Stimulated activated CD8-positive, alpha-beta memory T cell treated with anti-CD3 and anti-CD28 coated beads, Interleukin-12 subunit alpha, Interleukin-12 subunit beta, amount 100 ng/mL, for 1 hour (primary cell): Measurements from ENCODE around the gene PPARA.
A peak's percentile ranks its signal among the peaks of the same experiment; 100 is the strongest.

Source experiments
- DNase-seq: peaks from one replicate; pipeline ENCODE4 v3.0.0-alpha.2; 2020; ENCODE audit warnings: low read depth

The PPARA gene

DNA sequence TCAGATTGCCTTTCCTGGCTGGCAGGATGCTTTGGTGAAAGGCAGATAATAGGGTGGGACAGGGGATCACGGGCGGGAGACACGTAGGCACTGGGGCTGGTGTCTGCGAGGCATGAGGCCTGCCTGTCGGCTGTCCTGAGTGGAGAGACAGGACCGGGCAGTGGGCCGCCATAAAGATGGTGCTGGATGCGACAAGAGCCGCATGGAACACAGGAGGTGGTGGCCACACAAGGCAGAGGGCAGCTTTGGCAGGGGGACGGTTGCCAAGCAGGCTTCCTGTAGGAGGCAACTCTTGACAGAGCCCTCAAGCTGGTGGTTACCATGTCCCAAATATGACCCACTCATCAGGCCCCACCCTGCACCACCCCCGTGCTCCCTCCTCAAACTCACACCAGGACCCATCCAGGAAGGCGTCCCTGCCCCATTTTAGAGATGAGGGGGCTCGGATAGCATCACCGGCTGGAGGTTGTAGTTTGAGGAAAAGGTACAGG lies 4.9 kb upstream of the PPARA start:
- DNase-seq, result no peak

DNA sequence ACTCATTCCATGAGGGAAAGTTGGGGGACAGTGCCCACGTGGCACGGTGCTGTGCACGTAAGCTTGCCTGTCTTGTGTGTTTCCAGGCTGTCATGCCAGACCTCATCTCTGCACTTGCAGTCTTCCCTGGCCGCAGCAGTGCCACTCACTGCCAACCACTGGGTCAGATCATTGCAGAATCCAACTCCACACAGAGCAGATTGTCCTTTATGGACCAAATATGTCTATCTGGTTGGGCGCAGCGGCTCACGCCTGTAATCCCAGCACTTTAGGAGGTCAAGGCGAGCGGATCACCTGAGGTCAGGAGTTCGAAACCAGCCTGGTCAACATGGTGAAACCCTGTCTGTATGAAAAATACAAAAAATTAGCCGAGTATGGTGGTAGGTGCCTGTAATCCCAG lies 4.4 kb upstream of the PPARA start:
- DNase-seq, result no peak

DNA sequence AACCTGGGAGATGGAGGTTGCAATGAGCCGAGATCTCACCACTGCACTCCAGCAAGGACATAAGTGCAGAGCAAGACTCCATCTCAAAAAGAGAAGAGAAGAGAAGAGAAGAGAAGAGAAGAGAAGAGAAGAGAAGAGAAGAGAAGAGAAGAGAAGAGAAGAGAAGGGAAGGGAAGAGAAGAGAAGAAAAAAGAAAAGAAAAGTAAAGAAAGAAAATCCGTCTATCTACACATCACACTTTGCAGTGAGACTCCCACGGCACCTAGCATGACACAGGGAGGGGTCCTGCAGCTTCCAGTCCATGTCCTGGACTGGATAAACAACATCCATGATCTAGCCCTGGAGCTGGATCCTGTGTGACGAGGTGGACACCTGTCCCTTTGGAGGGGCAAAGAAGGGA lies 4.0 kb upstream of the PPARA start:
- no peak for DNase-seq

DNA sequence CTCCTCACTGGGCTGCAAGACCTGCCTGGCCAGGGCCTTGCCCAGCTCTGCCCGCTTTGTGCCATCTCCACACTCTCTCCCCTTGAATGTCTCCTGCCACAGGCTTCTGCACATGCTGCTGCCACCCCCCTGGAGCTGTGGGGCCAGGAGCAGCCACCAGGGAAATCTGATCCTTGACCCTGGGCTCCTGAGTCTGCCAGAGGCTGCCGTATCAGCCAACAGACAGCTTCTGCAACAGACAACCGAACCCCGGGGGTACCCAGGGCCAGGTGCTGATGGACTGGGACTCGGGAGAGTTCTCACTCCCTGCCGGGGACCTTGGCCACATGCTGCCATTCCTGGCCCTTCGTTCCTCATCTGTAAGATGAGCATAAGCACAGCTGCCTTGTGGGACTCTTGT lies 3.3 kb upstream of the PPARA start:
- no peak for DNase-seq

DNA sequence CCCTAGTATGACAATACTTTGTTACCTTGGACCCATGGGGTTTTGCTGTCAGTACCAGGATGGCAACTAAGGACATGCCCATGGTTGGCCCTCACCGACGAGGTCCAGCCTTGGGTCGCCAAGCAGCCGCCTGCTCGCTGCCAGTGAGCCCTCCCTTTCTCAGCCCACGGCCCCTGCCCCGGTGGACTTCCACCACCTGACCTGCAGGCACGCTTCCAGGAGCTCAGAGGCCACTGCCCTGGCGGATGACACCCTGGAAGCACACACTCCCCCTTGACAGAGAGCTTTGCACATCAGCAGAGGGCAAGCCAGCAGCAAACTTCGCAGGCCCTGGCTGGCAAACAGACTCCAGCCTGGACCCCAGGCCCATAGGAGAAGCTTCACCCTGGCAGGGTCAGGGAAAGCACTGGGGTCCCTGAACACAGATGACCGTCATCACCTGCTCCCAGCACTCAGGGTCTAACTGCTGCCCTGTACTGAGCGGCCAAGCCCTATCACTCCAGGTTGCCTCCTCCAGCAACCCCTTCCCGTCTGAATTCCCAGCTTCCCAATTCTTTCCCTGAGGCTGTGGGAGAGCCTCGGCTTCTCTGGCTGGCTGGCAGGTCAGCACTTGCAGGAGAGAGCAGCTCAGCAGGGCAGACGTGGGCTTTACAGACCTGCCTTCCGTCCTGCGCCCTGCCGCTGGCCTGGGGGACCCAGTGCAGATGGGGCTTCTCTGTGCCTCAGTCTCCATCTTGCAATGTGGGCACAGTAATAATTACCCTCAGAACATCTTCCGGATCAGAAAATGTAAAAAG lies 2.7 kb upstream of the PPARA start:
- DNase-seq, result no peak

DNA sequence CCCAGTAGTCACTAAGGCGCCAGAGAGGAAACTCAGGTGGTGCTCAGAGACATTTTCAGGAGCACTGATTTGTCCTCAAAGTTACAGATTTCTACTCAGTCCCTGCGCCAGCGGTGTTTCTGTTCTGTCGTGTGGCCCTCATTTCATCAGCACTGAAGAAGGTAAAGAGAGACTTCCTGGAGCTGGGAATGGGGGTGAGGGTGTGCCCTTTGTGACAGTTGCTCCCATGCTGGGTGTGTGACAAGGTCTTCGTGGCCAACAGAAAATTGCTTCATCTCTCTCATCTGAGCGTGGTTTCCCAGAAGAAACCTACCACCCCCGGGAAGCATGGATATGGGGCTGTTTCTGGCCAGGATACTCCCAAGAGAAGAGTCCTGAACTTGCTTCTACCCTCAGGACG lies 2.0 kb upstream of the PPARA start:
- no peak for DNase-seq

DNA sequence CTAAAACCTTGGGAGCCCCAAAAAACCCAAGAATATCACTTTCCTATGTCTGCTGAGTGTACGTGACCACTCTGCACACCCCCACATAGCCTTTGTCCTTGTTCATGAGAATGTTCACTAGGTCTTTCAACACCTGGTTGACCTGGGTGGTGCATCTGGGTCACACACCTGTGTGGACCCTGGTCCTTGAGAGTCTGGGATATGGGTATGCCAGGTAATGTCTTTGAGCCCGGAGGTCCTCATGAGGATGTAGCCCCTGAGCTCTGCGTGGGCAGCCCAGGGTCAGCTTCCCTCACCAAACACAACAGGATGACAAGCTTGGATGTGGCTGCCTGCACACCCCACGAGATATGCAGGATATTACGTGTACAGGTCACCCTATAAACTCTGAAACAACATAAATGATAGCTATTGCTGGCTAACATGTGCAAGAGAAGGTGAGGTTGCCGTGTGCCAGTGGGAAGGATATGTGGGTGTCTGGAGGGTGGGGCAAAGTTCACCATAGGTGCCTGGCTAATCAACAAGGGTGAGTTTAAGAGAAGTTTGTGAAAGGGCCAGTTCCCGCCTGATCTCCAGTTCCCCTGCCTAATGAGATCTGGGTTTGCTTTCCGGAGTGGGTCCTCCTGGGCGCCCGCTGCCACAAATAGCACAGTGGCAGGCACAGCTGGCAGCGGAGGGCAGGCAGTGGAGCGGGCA lies 1.4 kb upstream of the PPARA start:
- DNase-seq, result no peak

DNA sequence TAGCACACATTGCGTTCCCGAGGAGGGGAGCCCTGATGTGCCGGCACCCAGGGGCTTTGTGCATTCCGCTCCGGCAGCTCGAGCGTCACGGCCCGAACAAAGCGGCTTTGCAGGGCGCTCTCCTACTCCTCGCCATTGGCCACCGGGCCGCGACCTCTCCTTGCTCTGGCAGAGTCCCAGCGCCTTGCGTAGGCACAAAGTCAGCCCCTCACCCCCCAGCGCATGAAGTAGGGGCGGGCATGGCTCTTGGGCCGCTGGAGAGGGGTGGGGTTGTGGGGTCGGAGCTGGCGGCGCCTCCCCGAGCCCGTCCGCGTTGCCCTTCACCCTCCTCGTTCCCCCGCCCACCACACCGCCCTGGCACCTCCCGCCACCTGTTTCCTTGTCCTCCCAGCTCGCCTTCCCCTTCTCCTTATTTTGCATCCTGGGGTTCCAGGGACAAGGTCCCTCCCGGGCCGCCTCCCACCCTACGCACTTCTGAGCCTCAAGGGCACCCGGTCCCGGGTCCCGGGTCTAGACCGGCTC lies 753 bp upstream of the PPARA start:
- DNase-seq, result peak; percentile 7

DNA sequence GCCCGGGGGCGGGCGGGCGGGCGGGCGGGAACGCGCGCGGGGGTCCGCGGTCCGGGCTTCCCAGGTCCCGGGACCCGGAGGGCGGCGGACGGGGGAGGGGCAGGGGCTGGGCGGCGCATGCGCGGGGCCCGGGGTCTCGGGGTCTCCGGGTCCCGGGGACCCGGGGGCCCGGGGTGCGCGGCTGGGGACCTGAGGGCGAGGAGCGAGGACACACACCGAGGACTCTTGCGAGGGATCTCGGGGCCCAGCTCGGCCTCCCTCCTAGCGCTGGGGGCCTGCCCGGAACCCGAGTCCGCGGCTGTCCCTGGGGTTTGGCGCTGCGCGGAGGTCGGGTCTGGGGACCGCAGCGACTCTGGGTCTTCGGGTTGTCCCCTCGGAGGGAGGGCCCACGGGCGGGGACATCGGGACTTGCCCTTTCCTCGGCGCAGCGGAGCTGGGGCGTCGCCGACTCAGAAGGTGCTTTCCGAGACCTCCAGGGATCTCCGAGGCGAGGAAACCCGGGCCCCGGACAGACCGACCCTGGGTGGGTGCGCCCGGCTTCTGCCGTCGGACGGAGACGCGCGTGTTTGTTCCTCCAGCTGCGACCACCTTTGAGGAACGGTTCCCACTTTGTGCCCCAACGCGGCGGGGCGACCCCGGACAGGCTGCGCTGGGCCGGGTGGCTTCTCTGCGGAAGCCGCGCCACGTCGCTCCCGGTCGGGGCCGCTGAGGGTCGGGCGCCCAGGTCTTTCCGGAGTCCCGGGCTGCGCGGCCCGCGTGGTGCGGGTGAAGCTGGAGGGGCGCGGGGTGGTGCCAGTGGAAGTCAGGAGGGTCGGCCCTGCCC lies 540 bp downstream of the PPARA start:
- DNase-seq, result peak; percentile 20

DNA sequence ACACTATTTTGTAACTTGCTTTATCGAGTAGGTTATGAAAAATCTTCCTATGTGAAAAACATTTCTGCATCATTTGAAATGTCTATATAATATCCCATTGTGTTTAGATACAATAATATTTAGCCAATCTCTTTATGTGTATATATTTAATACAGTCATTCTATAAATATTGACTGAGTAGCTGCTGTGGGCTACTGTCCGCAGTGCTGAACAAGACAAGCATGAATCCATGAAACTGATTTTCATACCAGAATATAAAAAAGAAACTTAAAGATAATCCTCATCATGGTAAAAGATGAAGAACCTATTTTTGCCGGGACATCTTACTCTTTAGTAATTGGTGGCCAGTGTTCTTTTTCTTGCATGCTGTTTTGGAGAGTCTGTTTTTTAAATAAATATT lies 3.6 kb downstream of the PPARA start:
- DNase-seq, result no peak

DNA sequence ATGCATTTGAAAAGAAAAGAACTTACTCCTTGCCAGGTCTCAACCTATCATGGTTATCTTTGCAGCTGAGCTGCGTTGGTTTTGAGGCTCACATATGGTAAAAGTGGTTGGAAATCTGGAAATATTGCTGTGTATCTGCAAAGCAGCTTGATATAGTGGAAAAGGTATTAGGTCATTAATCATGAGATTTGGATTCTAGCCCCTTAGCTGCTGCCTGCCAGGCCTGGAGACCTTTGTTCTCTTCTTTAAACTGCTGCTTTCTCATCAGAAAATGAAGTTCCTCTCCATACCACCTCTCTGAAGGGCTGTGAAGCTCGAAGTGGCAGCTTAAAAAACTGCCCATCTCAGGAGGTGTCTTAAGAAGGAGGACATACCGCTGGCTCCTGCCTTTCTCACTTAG lies 5.7 kb downstream of the PPARA start:
- no peak for DNase-seq

DNA sequence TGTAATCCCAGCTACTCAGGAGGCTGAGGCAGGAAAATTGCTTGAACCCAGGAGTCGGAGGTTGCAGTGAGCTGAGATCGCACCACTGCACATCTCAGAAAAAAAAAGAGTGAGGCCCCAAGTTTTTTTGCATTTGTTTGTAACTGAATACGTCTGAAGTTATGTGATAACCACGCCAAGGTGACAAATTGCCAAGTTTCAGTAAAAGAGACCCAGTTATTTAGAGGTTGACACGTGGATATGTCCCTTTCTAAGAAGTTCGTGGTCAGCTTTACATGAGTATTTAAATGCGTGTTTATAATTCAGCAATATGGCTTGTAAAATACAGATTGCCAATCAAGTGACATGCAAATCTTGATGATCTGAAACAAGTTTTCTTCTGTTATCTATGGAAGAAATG lies 8.0 kb downstream of the PPARA start:
- DNase-seq, result no peak

DNA sequence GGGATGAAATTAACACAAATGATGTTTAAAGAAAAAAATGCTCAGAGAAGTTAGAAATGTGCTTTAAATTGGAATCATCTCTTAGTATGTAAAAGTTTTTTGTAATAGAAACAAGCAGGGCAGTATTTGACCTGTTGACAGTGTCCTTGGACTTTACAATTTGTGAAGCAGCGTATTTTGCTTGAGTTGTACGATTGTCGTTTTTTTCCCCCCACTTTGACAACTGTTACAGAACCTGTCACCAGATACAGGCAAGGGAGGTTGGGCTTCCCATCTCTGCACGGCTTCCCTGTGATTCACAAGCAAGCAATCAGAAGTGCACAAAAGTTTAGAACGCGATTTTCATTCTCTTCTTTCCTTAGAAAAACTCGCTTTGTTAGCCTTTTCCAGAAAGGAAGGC lies 8.9 kb downstream of the PPARA start:
- no peak for DNase-seq

DNA sequence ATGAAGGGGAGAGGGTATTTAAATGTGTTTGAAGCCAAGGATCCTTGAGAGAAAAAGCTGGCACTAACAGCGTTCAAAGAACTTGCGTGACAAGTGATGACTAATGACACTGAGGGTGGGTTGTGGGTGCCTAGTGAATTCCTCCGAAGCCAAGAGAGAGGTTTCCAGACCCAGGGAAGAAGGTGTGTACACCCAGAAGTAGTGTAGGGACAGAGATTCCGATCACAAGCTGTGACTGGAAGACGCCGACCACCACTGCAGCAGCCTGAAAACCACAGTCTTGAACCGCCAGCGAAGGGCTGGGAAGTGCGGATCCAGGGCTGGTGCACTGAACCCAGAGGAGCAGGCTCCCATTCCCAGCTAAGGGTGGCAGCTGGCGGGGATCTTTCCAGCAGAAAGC lies 9.5 kb downstream of the PPARA start:
- DNase-seq, result no peak

DNA sequence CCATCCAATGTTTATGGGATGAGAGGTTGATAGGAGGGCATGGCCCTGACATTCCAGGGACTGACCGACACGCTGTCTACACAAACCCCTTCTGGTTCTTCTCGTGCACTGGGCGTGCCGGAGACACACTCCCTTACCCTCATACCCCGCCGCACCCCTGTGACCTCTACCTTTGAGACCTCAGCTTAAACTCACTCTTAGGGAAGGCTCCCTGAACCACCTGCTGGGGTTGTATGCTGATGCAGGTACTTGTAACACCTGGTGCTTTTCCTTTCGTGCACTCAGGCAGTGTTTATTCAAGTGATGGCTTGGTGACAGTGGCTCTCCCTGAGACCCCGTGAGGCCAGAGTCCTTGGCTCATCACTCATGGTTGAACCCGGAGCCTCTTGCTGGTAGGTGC lies 12.0 kb downstream of the PPARA start:
- DNase-seq, result no peak

DNA sequence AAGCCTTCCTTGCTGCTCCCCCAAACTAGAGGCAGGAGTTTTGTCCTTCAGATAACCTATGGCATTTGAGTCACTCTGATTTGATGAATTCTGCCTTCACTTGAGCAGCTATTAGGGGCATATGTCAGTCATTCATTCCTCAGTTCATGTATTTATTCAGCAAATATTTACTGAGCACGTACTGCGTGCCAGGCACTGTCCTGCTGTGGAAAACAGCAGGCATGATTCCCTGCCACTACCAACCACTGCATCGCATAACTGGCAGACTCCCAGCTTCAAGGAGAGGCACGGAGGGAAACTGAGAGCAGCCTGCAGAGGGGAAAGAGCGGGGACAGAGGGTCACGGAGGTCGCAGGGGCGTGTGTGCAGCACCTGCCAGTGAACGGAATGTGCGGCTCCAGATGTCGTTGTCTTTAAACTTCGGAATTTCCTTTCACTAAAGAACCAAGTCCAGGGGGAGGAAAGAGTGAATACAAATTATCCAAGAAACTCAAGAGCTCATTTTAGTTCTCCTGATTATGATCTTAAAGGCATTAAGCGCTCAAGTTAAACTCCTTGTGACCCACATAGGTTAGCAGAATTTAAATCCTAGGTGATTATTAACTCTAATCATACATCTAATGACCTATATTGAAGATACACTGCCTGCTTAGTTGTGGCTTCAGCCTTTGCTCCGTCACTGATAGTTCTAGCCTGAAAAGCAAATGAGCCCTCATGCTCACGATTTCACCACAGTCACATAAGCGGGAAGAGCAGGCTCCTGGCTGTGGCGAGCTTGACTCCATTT lies 12.6 kb downstream of the PPARA start:
- no peak for DNase-seq

DNA sequence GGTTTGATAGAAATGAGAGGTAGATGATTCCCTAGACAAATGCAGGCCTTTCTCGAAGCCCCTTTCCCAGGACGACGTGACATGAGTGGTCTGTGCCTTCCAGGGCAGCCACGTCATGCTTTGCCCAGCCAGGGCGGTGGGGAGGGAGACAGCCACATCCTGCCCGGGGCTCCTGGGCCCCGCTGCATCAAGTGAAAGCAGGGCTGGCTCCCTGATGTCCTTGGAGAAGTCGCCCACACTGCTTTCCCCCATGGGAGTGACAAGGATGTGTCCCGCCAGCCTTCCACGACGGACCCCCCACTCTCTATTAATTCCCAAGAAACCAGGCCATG lies 13.2 kb downstream of the PPARA start:
- no peak for DNase-seq

DNA sequence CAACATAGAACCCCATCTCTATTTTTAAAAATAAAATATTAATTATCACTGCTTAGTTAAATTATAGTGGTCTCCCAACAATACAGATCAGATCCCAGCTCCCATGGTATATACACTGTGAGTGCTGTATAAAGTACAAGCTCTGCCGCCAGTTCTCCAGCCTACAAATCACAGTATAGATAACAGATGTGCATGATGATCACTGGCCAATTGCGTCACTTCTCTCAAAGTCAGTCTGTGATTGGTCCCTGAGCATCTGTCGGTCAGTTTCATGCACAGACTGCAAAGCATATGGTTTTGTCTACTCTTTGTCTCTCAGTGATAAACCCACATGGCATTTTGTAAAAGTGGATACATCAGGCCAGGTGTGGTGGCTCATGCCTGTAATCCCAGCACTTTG lies 15.7 kb downstream of the PPARA start:
- DNase-seq, result no peak

DNA sequence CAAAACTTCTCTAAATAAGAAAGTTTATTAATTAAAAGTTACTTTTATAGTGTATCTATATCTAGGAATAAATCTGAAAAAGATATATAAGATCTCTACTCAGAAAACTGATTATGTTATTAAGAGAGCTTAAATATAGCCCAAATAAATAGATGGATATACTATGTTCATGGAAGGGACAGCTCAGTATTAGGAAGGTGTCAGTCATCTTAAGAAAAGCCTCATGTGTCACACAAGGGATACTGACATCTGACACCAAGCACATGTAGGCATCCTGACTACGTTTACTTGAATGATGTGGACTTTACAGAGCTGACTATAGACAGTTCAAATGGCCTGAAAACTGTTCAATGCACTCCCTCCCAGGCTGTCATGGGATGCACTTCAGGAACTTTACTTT lies 19.3 kb downstream of the PPARA start:
- no peak for DNase-seq

DNA sequence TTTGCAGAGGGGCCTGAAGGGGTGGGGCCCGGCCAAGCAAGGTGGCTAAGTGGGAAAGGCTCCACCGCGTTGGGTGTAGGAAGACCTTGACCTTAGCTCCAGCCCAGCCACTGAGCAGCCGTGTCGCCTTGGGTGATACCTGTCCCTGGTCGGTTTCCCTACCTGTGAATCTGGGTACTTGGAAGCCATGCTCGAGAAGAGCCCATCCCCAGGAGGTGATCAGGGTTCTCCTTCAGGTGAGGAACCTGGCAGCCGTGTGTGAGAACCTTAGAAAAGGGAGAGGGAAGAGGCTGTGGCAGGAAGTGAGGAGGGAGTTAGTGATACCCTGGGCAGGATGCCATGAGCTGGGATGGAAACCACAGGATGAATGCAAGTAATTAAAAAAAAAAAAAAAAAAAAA lies 21.6 kb downstream of the PPARA start:
- no peak for DNase-seq

DNA sequence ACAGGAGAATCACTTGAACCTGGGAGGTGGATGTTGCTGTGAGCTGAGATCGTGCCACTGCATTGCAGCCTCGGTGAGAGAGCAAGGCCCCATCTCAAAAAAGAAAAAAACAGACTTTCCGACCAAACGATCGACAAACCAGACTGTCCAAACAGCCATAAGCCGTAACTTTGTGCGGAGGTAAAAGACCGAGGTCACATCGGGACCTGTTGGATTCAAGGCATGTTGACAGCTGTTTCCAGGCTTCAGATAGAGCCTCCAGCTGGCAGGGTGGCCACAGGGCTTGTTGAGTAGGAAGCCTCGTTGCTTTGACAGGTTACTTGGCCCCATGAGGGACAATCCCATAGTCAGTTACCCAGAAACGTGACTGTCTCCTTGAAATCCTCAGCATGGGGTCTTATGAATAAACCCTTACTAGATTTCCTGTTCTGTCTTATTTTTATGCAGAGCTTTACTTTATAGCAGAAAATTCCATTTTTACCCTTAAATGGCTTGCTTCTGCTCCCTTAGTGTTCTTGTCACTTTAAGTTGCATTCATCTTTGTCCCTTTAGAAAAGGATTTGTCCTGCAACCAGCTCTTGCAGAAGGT lies 22.3 kb downstream of the PPARA start:
- DNase-seq, result no peak

DNA sequence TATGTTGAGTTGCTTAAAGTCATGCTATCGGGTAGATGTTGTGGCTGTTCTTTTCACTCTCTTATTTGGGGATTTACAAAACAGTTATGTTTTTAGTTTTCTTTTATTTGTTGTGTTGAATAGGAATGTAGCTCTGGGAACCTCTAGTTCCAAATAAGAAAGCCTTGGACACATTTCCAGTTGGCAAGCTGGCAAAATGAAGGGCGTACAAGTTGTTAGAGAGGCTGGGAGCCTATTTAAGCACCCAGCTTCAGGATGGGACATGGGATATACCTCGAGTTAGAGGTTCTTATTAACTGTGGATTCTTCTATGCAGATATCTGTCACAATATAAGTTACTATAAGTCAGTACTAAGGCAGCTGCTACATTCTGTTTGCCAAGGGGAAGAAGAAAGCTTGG lies 22.8 kb downstream of the PPARA start:
- DNase-seq, result no peak
